Cerebellar nuclear complex (tissue), 1 donor: ENCODE data around the gene PABPN1L.

ENCODE experiments used
- DNase-seq, 2 experiments: peaks; one replicate each; lab custom pipeline; 2025; lab: John Stamatoyannopoulos, UW

PABPN1L gene

GRCh38 chr16:88848557-88848956 is 17.9 kb downstream of the PABPN1L start:
- DNase-seq = no peak

GRCh38 chr16:88847654-88848053 is 18.8 kb downstream of the PABPN1L start:
- no peak for DNase-seq

- DNase-seq = no peak
Observed at GRCh38 chr16:88846088-88846487, 20.4 kb downstream of the PABPN1L start.

- no peak for DNase-seq
Observed at GRCh38 chr16:88844419-88845036, 21.9 kb downstream of the PABPN1L start.

- no peak for DNase-seq
Observed at GRCh38 chr16:88843256-88843655, 23.2 kb downstream of the PABPN1L start.

- no peak for DNase-seq
Observed at GRCh38 chr16:88842806-88843205, 23.7 kb downstream of the PABPN1L start.

- no peak for DNase-seq
Observed at GRCh38 chr16:88842308-88842756, 24.1 kb downstream of the PABPN1L start.

- DNase-seq = no peak
Observed at GRCh38 chr16:88841521-88842307, 24.7 kb downstream of the PABPN1L start.

GRCh38 chr16:88840600-88841215 is 25.8 kb downstream of the PABPN1L start:
- no peak for DNase-seq

- DNase-seq = no peak
Observed at GRCh38 chr16:88839745-88840599, 26.5 kb downstream of the PABPN1L start.

- no peak for DNase-seq
Observed at GRCh38 chr16:88839026-88839529, 27.4 kb downstream of the PABPN1L start.

GRCh38 chr16:88838566-88838965 is 27.9 kb downstream of the PABPN1L start:
- no peak for DNase-seq

GRCh38 chr16:88837806-88838205 is 28.7 kb downstream of the PABPN1L start:
- DNase-seq = no peak

GRCh38 chr16:88836791-88837190 is 29.7 kb downstream of the PABPN1L start:
- no peak for DNase-seq

- DNase-seq = no peak
Observed at GRCh38 chr16:88835818-88836217, 30.6 kb downstream of the PABPN1L start.

- DNase-seq = no peak
Observed at GRCh38 chr16:88835383-88835782, 31.1 kb downstream of the PABPN1L start.

GRCh38 chr16:88834670-88835069 is 31.8 kb downstream of the PABPN1L start:
- DNase-seq = no peak

- DNase-seq = no peak
Observed at GRCh38 chr16:88833086-88833485, 33.4 kb downstream of the PABPN1L start.

GRCh38 chr16:88831838-88832237 is 34.6 kb downstream of the PABPN1L start:
- DNase-seq = no peak

GRCh38 chr16:88830783-88831182 is 35.7 kb downstream of the PABPN1L start:
- DNase-seq = no peak

- DNase-seq = no peak
Observed at GRCh38 chr16:88830258-88830657, 36.2 kb downstream of the PABPN1L start.

GRCh38 chr16:88828711-88829110 is 37.7 kb downstream of the PABPN1L start:
- no peak for DNase-seq
